ENCODE measurements around the gene RAB3D.
"Not testable (repeated sequence)": the region's sequence is repeated elsewhere in the genome, so short reads cannot be mapped to it uniquely, and the experiment has no call there.

GRCh38 chr19:11320278-11320995 lies 19.0 kb downstream of the RAB3D start:
- not testable (repeated sequence) for TF ChIP-seq POLR2A (IDR thresholded peaks at IDR 0.05; ENCODE audit: low read depth, low read length); CEBPB (IDR thresholded peaks at IDR 0.05; ENCODE audit: low read depth, low read length); CTCF (conservative IDR thresholded peaks at IDR 0.05; ENCODE audit: low read depth, low read length); RAD21 (IDR thresholded peaks at IDR 0.05; ENCODE audit: low read length); RCOR1 (IDR thresholded peaks at IDR 0.05; ENCODE audit: insufficient replicate concordance, low read length); NFE2L2 (IDR thresholded peaks at IDR 0.05; ENCODE audit: low read depth, low read length); USF2 (IDR thresholded peaks at IDR 0.05; ENCODE audit: low read depth, low read length); MXI1 (IDR thresholded peaks at IDR 0.05; ENCODE audit: borderline replicate concordance, low read depth, low read length); RFX5 (IDR thresholded peaks at IDR 0.05; ENCODE audit: low read depth, low read length); MAFK (IDR thresholded peaks at IDR 0.05; ENCODE audit: low read depth, low read length); FOS (IDR thresholded peaks at IDR 0.05; ENCODE audit: low read depth, low read length); MAZ (IDR thresholded peaks at IDR 0.05; ENCODE audit: borderline replicate concordance, low read depth, low read length); BHLHE40 (IDR thresholded peaks at IDR 0.05; ENCODE audit: low read depth, low read length)
